ENCODE measurements around the gene COLGALT1.

DNA sequence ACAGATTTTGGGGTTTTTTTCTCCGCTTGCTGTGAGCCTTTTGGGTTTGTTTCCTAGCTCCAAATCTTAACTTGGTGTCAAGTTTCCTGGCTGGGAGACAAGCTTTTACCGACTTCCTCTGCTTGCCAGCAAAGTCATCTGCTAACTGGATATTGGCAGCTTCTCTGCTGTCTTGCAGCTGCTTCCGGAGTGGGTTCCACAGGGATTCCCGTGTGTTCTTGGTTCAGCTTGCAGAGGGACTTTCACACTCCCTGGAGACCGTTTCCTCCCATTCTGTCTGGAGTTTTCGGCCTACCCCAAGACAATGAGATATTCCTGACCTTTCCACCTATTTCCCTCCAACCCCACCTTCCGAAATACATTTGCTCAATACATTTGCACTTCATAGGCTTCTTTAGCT lies 2.2 kb upstream of the COLGALT1 start:
- TF ChIP-seq, protein P1, sequence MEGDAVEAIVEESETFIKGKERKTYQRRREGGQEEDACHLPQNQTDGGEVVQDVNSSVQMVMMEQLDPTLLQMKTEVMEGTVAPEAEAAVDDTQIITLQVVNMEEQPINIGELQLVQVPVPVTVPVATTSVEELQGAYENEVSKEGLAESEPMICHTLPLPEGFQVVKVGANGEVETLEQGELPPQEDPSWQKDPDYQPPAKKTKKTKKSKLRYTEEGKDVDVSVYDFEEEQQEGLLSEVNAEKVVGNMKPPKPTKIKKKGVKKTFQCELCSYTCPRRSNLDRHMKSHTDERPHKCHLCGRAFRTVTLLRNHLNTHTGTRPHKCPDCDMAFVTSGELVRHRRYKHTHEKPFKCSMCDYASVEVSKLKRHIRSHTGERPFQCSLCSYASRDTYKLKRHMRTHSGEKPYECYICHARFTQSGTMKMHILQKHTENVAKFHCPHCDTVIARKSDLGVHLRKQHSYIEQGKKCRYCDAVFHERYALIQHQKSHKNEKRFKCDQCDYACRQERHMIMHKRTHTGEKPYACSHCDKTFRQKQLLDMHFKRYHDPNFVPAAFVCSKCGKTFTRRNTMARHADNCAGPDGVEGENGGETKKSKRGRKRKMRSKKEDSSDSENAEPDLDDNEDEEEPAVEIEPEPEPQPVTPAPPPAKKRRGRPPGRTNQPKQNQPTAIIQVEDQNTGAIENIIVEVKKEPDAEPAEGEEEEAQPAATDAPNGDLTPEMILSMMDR (IDR thresholded peaks at IDR 0.05), result no peak
- no peak for TF ChIP-seq EZH2phosphoT487 (IDR thresholded peaks at IDR 0.05)

All from neural progenitor cell (in vitro differentiated cells).